Measurements from ENCODE around the gene TMEM11.
"Not testable (repeated sequence)": the region's sequence is repeated elsewhere in the genome, so short reads cannot be mapped to it uniquely, and the experiment has no call there.

TMEM11 gene

GRCh38 chr17:21194703-21195102 lies 19.3 kb downstream of the TMEM11 start:
- H3K27ac ChIP-seq (ENCODE audit: low read depth, low read length), result no peak overlapping the region
- no peaks in the 10 kb centered on the region for H3K27me3 ChIP-seq (ENCODE audit: control insufficient read depth, insufficient read depth, low read length)
- H3K9me3 ChIP-seq (ENCODE audit: control insufficient read depth, insufficient read depth, low read depth, low read length), result no peaks in the 10 kb centered on the region
- no peak overlapping the region for H3K4me3 ChIP-seq (ENCODE audit: low read depth, low read length)
- peaks cover 13% of the 10 kb centered on the region for H3K4me1 ChIP-seq (ENCODE audit: control insufficient read depth, insufficient read depth, low read length)
- H3K36me3 ChIP-seq (ENCODE audit: control insufficient read depth, insufficient read depth, low read length), result peaks cover 42% of the 10 kb centered on the region
- no peak overlapping the region for H3K9ac ChIP-seq (ENCODE audit: low read length)

GRCh38 chr17:21194226-21194625 lies 19.7 kb downstream of the TMEM11 start:
- Histone ChIP-seq H3K9me3 (ENCODE audit: control insufficient read depth, insufficient read depth, low read depth, low read length) (no peaks in the 10 kb centered on the region), H3K27ac (ENCODE audit: low read depth, low read length) (no peak overlapping the region), H3K27me3 (ENCODE audit: control insufficient read depth, insufficient read depth, low read length) (no peaks in the 10 kb centered on the region), H3K4me3 (ENCODE audit: low read depth, low read length) (no peak overlapping the region), H3K9ac (ENCODE audit: low read length) (no peak overlapping the region), H3K36me3 (ENCODE audit: control insufficient read depth, insufficient read depth, low read length) (peaks cover 43% of the 10 kb centered on the region), H3K4me1 (ENCODE audit: control insufficient read depth, insufficient read depth, low read length) (peaks cover 8% of the 10 kb centered on the region)

DNA sequence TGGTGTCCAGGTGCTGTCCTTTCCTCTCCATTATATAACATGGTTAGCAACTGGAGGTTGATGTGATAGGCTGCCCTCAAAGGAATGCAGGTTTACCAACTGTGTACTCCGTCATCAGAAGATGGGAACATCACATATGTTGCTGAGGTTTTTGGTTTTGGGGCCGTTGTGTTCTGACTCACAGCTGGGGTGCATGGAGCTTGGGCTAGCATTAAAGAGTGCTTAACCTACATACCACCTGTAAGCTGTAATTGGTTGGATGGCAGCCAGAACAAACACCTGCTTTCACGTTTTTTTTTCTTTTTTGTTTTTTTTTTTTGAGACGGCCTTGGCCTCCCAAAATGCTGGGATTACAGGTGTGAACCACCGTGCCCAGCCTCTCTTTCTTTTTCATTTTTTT lies 20.9 kb downstream of the TMEM11 start:
- Histone ChIP-seq H3K27ac (ENCODE audit: low read depth, low read length) (no peak overlapping the region), H3K27me3 (ENCODE audit: control insufficient read depth, insufficient read depth, low read length) (no peaks in the 10 kb centered on the region), H3K9me3 (ENCODE audit: control insufficient read depth, insufficient read depth, low read depth, low read length) (no peaks in the 10 kb centered on the region), H3K36me3 (ENCODE audit: control insufficient read depth, insufficient read depth, low read length) (peaks cover 44% of the 10 kb centered on the region), H3K4me3 (ENCODE audit: low read depth, low read length) (no peak overlapping the region), H3K9ac (ENCODE audit: low read length) (no peak overlapping the region), H3K4me1 (ENCODE audit: control insufficient read depth, insufficient read depth, low read length) (0 out of 2 replicates have a peak, but pooled peaks cover 3% of the 10 kb centered on the region)

- H3K36me3 ChIP-seq (ENCODE audit: control insufficient read depth, insufficient read depth, low read length), result peaks cover 38% of the 10 kb centered on the region
- H3K9me3 ChIP-seq (ENCODE audit: control insufficient read depth, insufficient read depth, low read depth, low read length); H3K4me3 ChIP-seq (ENCODE audit: low read depth, low read length); H3K27ac ChIP-seq (ENCODE audit: low read depth, low read length); H3K9ac ChIP-seq (ENCODE audit: low read length); H3K27me3 ChIP-seq (ENCODE audit: control insufficient read depth, insufficient read depth, low read length); H3K4me1 ChIP-seq (ENCODE audit: control insufficient read depth, insufficient read depth, low read length): not testable (repeated sequence)
These were observed 21.5 kb downstream of the TMEM11 start for GRCh38 chr17:21192414-21192813.

GRCh38 chr17:21191698-21192097 lies 22.3 kb downstream of the TMEM11 start:
- no peak overlapping the region for H3K9ac ChIP-seq (ENCODE audit: low read length)
- no peak overlapping the region for H3K4me3 ChIP-seq (ENCODE audit: low read depth, low read length)
- H3K36me3 ChIP-seq (ENCODE audit: control insufficient read depth, insufficient read depth, low read length), result peaks cover 31% of the 10 kb centered on the region
- no peaks in the 10 kb centered on the region for H3K27me3 ChIP-seq (ENCODE audit: control insufficient read depth, insufficient read depth, low read length)
- no peak overlapping the region for H3K27ac ChIP-seq (ENCODE audit: low read depth, low read length)
- H3K9me3 ChIP-seq (ENCODE audit: control insufficient read depth, insufficient read depth, low read depth, low read length), result no peaks in the 10 kb centered on the region
- H3K4me1 ChIP-seq (ENCODE audit: control insufficient read depth, insufficient read depth, low read length), result 0 out of 2 replicates have a peak, but pooled peaks cover 3% of the 10 kb centered on the region

GRCh38 chr17:21190078-21190477 lies 23.9 kb downstream of the TMEM11 start:
- Histone ChIP-seq H3K4me1 (ENCODE audit: control insufficient read depth, insufficient read depth, low read length) (peaks cover 3% of the 10 kb centered on the region; the same call in 1 of the 2 replicates), H3K27me3 (ENCODE audit: control insufficient read depth, insufficient read depth, low read length) (no peaks in the 10 kb centered on the region), H3K9ac (ENCODE audit: low read length) (no peak overlapping the region), H3K36me3 (ENCODE audit: control insufficient read depth, insufficient read depth, low read length) (peaks cover 26% of the 10 kb centered on the region), H3K4me3 (ENCODE audit: low read depth, low read length) (no peak overlapping the region), H3K27ac (ENCODE audit: low read depth, low read length) (no peak overlapping the region), H3K9me3 (ENCODE audit: control insufficient read depth, insufficient read depth, low read depth, low read length) (no peaks in the 10 kb centered on the region)

GRCh38 chr17:21189361-21189760 lies 24.6 kb downstream of the TMEM11 start:
- Histone ChIP-seq H3K9me3 (ENCODE audit: control insufficient read depth, insufficient read depth, low read depth, low read length) (no peaks in the 10 kb centered on the region), H3K9ac (ENCODE audit: low read length) (no peak overlapping the region), H3K4me3 (ENCODE audit: low read depth, low read length) (no peak overlapping the region), H3K4me1 (ENCODE audit: control insufficient read depth, insufficient read depth, low read length) (peaks cover 3% of the 10 kb centered on the region; the same call in 1 of the 2 replicates), H3K27me3 (ENCODE audit: control insufficient read depth, insufficient read depth, low read length) (no peaks in the 10 kb centered on the region), H3K36me3 (ENCODE audit: control insufficient read depth, insufficient read depth, low read length) (peaks cover 32% of the 10 kb centered on the region), H3K27ac (ENCODE audit: low read depth, low read length) (no peak overlapping the region)

GRCh38 chr17:21186399-21187187 lies 27.4 kb downstream of the TMEM11 start:
- H3K36me3 ChIP-seq (ENCODE audit: control insufficient read depth, insufficient read depth, low read length), result peaks cover 38% of the 10 kb centered on the region
- H3K4me3 ChIP-seq (ENCODE audit: low read depth, low read length), result no peak overlapping the region
- H3K27ac ChIP-seq (ENCODE audit: low read depth, low read length), result no peak overlapping the region
- no peaks in the 10 kb centered on the region for H3K27me3 ChIP-seq (ENCODE audit: control insufficient read depth, insufficient read depth, low read length)
- no peaks in the 10 kb centered on the region; the same call in 1 of the 2 replicates for H3K4me1 ChIP-seq (ENCODE audit: control insufficient read depth, insufficient read depth, low read length)
- H3K9me3 ChIP-seq (ENCODE audit: control insufficient read depth, insufficient read depth, low read depth, low read length), result no peaks in the 10 kb centered on the region
- no peak overlapping the region for H3K9ac ChIP-seq (ENCODE audit: low read length)

- Histone ChIP-seq H3K9ac (ENCODE audit: low read length) (no peak overlapping the region), H3K4me1 (ENCODE audit: control insufficient read depth, insufficient read depth, low read length) (no peaks in the 10 kb centered on the region; the same call in 1 of the 2 replicates), H3K27ac (ENCODE audit: low read depth, low read length) (no peak overlapping the region), H3K27me3 (ENCODE audit: control insufficient read depth, insufficient read depth, low read length) (no peaks in the 10 kb centered on the region), H3K36me3 (ENCODE audit: control insufficient read depth, insufficient read depth, low read length) (peaks cover 30% of the 10 kb centered on the region), H3K4me3 (ENCODE audit: low read depth, low read length) (no peak overlapping the region), H3K9me3 (ENCODE audit: control insufficient read depth, insufficient read depth, low read depth, low read length) (no peaks in the 10 kb centered on the region)
These were observed 28.9 kb downstream of the TMEM11 start for GRCh38 chr17:21185061-21185460.

- Histone ChIP-seq H3K9me3 (ENCODE audit: control insufficient read depth, insufficient read depth, low read depth, low read length) (no peaks in the 10 kb centered on the region), H3K27me3 (ENCODE audit: control insufficient read depth, insufficient read depth, low read length) (no peaks in the 10 kb centered on the region), H3K36me3 (ENCODE audit: control insufficient read depth, insufficient read depth, low read length) (peaks cover 29% of the 10 kb centered on the region), H3K9ac (ENCODE audit: low read length) (no peak overlapping the region), H3K4me1 (ENCODE audit: control insufficient read depth, insufficient read depth, low read length) (no peaks in the 10 kb centered on the region; the same call in 1 of the 2 replicates), H3K27ac (ENCODE audit: low read depth, low read length) (no peak overlapping the region), H3K4me3 (ENCODE audit: low read depth, low read length) (no peak overlapping the region)
These were observed 29.4 kb downstream of the TMEM11 start for GRCh38 chr17:21184570-21184969.

DNA sequence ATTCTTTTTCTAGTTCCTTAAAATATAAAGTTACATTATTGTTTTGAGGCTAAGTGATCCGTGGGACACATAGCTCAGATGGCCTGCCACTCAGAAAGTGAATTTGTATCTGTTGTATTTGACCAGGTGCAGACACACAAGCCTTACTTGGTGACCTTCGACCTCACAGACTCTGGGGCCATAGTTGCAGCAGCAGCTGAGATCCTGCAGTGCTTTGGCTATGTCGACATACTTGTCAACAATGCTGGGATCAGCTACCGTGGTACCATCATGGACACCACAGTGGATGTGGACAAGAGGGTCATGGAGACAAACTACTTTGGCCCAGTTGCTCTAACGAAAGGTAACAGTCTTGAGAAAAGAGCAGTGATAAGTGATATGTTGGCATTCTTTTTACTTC lies 30.5 kb downstream of the TMEM11 start:
- no peak overlapping the region for H3K9ac ChIP-seq (ENCODE audit: low read length)
- H3K4me3 ChIP-seq (ENCODE audit: low read depth, low read length), result no peak overlapping the region
- no peaks in the 10 kb centered on the region for H3K9me3 ChIP-seq (ENCODE audit: control insufficient read depth, insufficient read depth, low read depth, low read length)
- H3K4me1 ChIP-seq (ENCODE audit: control insufficient read depth, insufficient read depth, low read length), result no peaks in the 10 kb centered on the region; the same call in 1 of the 2 replicates
- H3K27me3 ChIP-seq (ENCODE audit: control insufficient read depth, insufficient read depth, low read length), result no peaks in the 10 kb centered on the region
- H3K27ac ChIP-seq (ENCODE audit: low read depth, low read length), result no peak overlapping the region
- peaks cover 22% of the 10 kb centered on the region for H3K36me3 ChIP-seq (ENCODE audit: control insufficient read depth, insufficient read depth, low read length)
